OCI-LY1 (cell line): Measurements from ENCODE around the gene PRSS38.

ENCODE experiments used
- H2AFZ ChIP-seq: fragments of 200-600 bp; sonication (generic), shearing (Covaris generic); 2 replicates; pipeline ENCODE4 v1.6.0; 2014; ENCODE audit warnings: antibody characterized with exemption, mild to moderate bottlenecking, low read length
- H3F3A ChIP-seq: fragments of 200-600 bp; sonication (generic), shearing (Covaris generic); 2 replicates; pipeline ENCODE4 v1.6.0; 2014; ENCODE audit warnings: mild to moderate bottlenecking, antibody characterized with exemption, low read length, moderate library complexity; ENCODE audit not compliant: insufficient read depth
- H3K27ac ChIP-seq: fragments of 200-600 bp; sonication (generic); 2 replicates; pipeline ENCODE4 v1.5.1; 2014; ENCODE audit warnings: low read length, mixed run types, mild to moderate bottlenecking, low read depth; ENCODE audit not compliant: poor library complexity, severe bottlenecking
- H3K27me3 ChIP-seq: fragments of 200-600 bp; sonication (generic); 2 replicates; pipeline ENCODE4 v1.6.0; 2014; ENCODE audit warnings: antibody characterized with exemption, mild to moderate bottlenecking, low read length, moderate library complexity; ENCODE audit not compliant: insufficient read depth
- H3K36me3 ChIP-seq: fragments of 200-600 bp; sonication (generic); 2 replicates; pipeline ENCODE4 v1.6.1; 2014; ENCODE audit warnings: mild to moderate bottlenecking, antibody characterized with exemption, low read length, moderate library complexity, mixed read lengths; ENCODE audit not compliant: insufficient read depth
- H3K4me1 ChIP-seq: fragments of 200-600 bp; sonication (generic); 2 replicates; pipeline ENCODE4 v1.5.1; 2014; ENCODE audit warnings: mild to moderate bottlenecking, low read length, moderate library complexity; ENCODE audit not compliant: insufficient read depth, severe bottlenecking
- H3K4me2 ChIP-seq: fragments of 200-600 bp; sonication (generic), shearing (Covaris generic); 2 replicates; pipeline ENCODE4 v1.6.1; 2014; ENCODE audit warnings: low read length
- H3K4me3 ChIP-seq: fragments of 200-600 bp; sonication (generic); 2 replicates; pipeline ENCODE4 v1.5.1; 2014; ENCODE audit warnings: low read length, low read depth, mild to moderate bottlenecking, mixed read lengths; ENCODE audit not compliant: poor library complexity, severe bottlenecking
- H3K79me2 ChIP-seq: fragments of 200-600 bp; shearing (Covaris generic); 2 replicates; pipeline ENCODE4 v1.6.1; 2016; ENCODE audit warnings: mixed run types, low read length, mixed read lengths; ENCODE audit not compliant: insufficient read depth
- H3K9ac ChIP-seq: fragments of 200-600 bp; sonication (generic), shearing (Covaris generic); 2 replicates; pipeline ENCODE4 v1.6.1; 2014; ENCODE audit warnings: mild to moderate bottlenecking, low read length, mixed read lengths
- H3K9me2 ChIP-seq: fragments of 200-600 bp; sonication (generic), shearing (Covaris generic); 2 replicates; pipeline ENCODE4 v1.6.1; 2014; ENCODE audit warnings: low read depth, mild to moderate bottlenecking, low read length, mixed read lengths
- H3K9me3 ChIP-seq: fragments of 200-600 bp; shearing (Covaris generic); 2 replicates; pipeline ENCODE4 v1.6.1; 2014; ENCODE audit warnings: low read length, mixed read lengths
- H4K20me1 ChIP-seq: fragments of 200-600 bp; sonication (generic), shearing (Covaris generic); 2 replicates; pipeline ENCODE4 v1.6.0; 2016; ENCODE audit warnings: mild to moderate bottlenecking, low read length; ENCODE audit not compliant: insufficient read depth
- CTCF ChIP-seq: fragments of 200-600 bp; sonication (generic), shearing (Covaris generic); IDR thresholded peaks from 2 replicates; pipeline ENCODE4 v1.5.1; 2017; ENCODE audit warnings: mild to moderate bottlenecking, antibody characterized with exemption, low read length, moderate library complexity, mixed read lengths
- EZH2 ChIP-seq: fragments of 200-600 bp; sonication (generic), shearing (Covaris generic); IDR thresholded peaks from 2 replicates; pipeline ENCODE4 v1.8.0; 2017; ENCODE audit warnings: borderline replicate concordance, mixed run types, mild to moderate bottlenecking, antibody characterized with exemption, low read length, moderate library complexity, mixed read lengths

PRSS38 gene

GRCh38 chr1:227848430-227848932, 33.0 kb downstream of the PRSS38 start:
- Histone ChIP-seq H3K36me3 (no peaks in the 10 kb centered on the region), H4K20me1 (no peaks in the 10 kb centered on the region), H3K4me3 (no peak overlapping the region), H3K9me2 (no peaks in the 10 kb centered on the region), H3K4me2 (no peak overlapping the region), H2AFZ (no peak overlapping the region), H3F3A (no peaks in the 10 kb centered on the region), H3K27ac (no peak overlapping the region), H3K9ac (no peak overlapping the region), H3K27me3 (no peaks in the 10 kb centered on the region; the same call in 1 of the 2 replicates), H3K9me3 (no peaks in the 10 kb centered on the region), H3K79me2 (no peaks in the 10 kb centered on the region), H3K4me1 (no peaks in the 10 kb centered on the region)
- TF ChIP-seq CTCF, result no peak
- no peak for TF ChIP-seq EZH2

- Histone ChIP-seq H3K27me3 (no peaks in the 10 kb centered on the region; the same call in 1 of the 2 replicates), H3K4me2 (no peak overlapping the region), H4K20me1 (no peaks in the 10 kb centered on the region), H3K36me3 (no peaks in the 10 kb centered on the region), H3K4me3 (no peak overlapping the region), H3K79me2 (no peaks in the 10 kb centered on the region), H3K9ac (no peak overlapping the region), H3K9me2 (no peaks in the 10 kb centered on the region), H2AFZ (no peak overlapping the region), H3K27ac (no peak overlapping the region), H3K9me3 (no peaks in the 10 kb centered on the region), H3K4me1 (no peaks in the 10 kb centered on the region), H3F3A (no peaks in the 10 kb centered on the region)
- no peak for TF ChIP-seq EZH2
- no peak for TF ChIP-seq CTCF
Observed at GRCh38 chr1:227849251-227849650, 33.8 kb downstream of the PRSS38 start.

- Histone ChIP-seq H3K79me2 (no peaks in the 10 kb centered on the region), H3K36me3 (no peaks in the 10 kb centered on the region), H3K27ac (no peak overlapping the region), H3K9me3 (no peaks in the 10 kb centered on the region), H3F3A (no peaks in the 10 kb centered on the region), H3K4me2 (no peak overlapping the region), H3K9ac (no peak overlapping the region), H2AFZ (no peak overlapping the region), H3K9me2 (no peaks in the 10 kb centered on the region), H4K20me1 (no peaks in the 10 kb centered on the region), H3K27me3 (no peaks in the 10 kb centered on the region; the same call in 1 of the 2 replicates), H3K4me3 (no peak overlapping the region), H3K4me1 (no peaks in the 10 kb centered on the region)
- TF ChIP-seq CTCF, result no peak
- no peak for TF ChIP-seq EZH2
Observed at GRCh38 chr1:227854189-227854588, 38.7 kb downstream of the PRSS38 start.
